Kidney capillary endothelial cell (primary cell): ENCODE measurements around the gene HORMAD2.
"Not testable (repeated sequence)": the region's sequence is repeated elsewhere in the genome, so short reads cannot be mapped to it uniquely, and the experiment has no call there.

ENCODE experiments used
- DNase-seq: peaks from one replicate; pipeline ENCODE4 v3.0.0-alpha.2; 2018; ENCODE audit warnings: low spot score

The HORMAD2 gene

GRCh38 chr22:30211124-30211820 is 131.0 kb downstream of the HORMAD2 start:
- no peak for DNase-seq

- DNase-seq, result no peak
Observed at GRCh38 chr22:30212363-30212995, 132.2 kb downstream of the HORMAD2 start.

- DNase-seq, result no peak
Observed at GRCh38 chr22:30212996-30213441, 132.8 kb downstream of the HORMAD2 start.

DNA sequence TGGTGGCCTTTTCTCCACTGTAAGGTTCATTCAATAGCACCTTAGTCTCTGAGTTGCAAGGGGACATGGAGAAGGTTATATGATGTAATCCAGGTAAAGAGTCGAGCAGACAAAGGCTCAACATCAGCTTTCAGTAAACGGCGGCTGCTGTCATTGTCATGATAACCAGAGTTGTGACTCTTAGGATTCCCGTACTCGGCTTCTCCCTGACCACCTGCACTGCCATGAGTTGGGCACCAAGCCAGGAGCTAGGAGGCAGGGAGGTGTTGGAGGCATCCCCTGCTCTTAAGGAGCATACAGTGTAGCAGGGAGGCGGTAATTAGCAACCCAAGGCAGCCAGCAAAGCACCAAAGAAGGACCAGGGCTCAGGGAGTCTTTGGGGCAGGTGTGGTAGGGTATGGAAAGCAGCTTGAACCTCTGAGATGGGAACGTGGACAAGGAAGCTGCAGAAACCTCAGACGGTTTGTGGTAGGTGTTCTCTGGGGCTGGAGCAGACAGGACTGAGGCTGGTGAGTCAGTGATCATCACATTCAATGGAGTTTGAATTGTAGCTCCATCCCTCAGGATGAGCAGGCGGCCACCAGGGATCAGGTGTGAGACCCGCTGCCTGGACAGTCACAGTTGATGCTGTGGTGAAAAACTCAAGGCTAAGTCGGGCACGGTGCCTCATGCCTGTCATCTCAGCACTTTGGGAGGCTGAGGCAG is 134.6 kb downstream of the HORMAD2 start:
- DNase-seq, result no peak

GRCh38 chr22:30216272-30216671 is 136.0 kb downstream of the HORMAD2 start:
- not testable (repeated sequence) for DNase-seq

- DNase-seq, result no peak
Observed at GRCh38 chr22:30216710-30217109, 136.4 kb downstream of the HORMAD2 start.

DNA sequence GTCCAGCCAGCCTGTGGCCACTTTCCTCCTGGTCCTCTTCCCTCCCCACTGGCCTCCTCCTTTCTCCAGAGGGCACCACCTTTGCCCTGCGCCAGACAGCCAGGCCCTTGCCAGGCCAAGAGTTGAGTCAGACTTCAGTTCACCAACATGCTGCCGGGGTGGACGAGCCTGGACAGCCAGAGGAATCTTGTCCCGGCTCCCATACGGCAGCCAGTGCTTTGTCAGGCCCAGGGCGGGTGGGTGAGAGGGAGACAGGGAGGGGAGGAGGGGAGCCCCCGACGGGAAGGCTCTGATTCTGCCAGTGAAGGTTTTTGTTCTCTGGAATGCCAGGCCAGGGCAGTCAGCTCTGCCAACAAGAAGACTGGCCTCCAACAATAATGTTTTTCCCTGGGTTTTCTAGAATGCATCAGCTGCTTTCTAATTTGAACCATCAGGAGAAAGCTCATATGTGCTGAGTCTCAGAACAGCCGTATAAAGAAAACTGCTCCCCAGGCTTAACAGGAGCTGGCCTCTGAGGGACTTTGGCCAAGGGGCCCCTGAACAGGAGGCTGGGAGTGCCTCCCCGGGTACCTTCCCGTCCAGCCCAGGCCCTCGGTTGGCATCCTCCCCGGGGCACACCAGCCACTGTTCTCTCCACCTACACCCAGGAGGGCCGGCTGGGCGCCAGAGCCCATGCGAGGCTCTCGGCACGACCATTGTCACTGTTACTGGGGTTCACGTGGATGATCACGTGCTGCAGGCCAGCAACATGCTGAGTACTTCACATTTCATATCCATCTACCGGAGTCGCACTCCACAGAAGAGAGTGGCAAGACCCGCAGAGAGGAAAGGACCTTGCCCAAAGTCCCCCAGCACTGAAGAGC is 137.7 kb downstream of the HORMAD2 start:
- DNase-seq, result no peak

- DNase-seq, result no peak
Observed at GRCh38 chr22:30219049-30219654, 138.9 kb downstream of the HORMAD2 start.

DNA sequence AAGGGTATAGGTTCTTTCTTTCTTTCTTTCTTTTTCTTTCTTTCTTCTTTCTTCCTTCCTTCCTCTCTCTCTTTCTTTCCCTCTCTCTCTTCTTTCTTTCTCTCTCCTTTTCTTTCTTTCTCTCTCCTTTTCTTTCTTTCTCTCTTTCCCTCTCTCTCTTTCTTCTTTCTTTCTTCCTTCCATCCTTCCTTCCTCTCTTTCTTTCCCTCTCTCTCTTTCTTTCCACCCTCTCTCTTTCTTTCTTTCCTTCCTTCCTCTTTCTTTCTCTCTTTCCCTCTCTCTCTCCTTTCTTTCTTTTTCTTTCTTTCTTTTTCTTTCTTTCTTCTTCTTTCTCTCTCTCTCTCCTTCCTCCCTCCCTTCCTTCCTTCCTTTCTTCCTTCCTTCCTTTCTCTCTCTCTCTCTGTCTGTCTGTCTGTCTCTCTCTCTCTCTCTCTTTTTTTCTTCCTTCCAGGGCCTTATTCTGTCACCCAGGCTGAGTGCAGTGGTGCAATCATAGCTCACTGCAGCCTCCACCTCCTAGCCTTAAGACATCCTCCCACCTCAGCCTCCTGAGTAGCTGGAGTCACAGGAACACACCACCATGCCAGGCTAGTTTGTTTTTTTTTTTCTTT is 139.5 kb downstream of the HORMAD2 start:
- DNase-seq, result no peak

DNA sequence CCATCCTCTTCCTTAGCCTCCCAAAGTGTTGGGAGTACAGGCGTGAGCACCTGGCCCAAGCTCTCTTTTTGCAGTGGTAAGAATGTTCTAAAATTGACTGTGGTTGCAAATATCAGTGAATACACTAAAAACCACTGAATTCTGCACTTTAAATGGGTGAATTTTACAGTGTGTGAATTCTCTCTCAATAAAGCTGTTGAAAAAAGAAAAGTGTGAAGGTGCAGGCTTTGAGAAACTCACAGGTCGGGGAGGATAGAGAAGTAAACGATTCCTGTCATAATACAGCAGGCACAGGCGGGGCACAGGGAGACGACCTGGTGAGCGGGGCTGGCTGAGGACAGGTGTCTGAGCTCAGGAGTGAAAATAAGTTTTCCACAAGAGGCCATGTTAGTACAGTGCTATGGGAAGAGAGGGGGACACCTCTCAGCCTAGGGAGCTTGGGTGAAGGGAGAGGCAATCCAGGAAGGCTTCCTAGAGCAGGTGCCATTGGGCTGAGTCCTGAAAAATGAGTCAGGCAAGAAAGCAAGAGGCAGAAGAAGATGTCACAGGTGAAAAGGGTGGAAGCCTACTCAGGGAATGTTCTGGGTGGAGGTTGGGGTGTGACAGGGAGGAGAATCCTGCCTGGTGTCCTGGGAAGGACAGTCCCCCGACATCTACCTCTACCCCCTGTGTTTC is 140.2 kb downstream of the HORMAD2 start:
- no peak for DNase-seq

DNA sequence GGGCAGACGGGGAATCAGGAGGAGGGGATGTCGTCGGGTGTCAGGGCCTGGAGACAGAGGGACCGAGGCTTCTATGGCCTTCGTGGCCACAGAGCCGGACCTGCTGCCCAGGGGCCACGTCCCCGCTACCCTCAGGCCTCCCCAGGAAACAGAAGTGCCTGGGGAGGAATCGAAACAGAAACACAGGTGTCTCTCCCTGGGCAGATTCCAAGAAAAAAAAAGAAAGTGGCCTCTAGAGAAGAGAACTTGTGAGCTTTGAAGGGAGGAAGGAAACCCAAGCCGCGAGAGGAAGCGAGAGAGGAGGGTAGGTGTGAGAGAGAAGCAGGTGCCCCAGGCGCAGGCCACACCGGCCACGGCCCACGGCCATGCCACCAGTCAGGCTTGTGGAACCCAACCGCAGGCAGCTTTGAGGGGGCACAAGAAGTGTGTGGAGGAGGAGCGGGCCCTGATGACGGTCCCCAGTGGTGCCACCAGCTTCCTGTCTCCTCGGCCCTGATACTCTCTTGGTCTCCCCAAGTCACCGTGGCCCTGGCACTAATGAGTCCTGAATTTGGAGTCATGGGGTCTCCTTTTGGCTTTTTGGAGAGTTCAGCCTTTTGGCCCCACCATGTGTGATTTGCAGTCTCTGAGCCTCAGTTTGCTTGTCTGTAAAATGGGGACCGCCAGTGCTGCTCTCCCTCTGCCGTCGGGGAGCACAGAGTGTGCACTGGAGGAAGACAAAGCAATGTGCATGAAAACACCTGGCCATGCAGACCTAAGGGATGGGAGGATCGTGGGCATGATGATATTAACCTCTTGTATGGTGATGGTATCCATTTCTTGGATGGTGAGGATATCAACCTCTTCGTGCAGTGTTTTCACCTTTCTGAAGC is 141.1 kb downstream of the HORMAD2 start:
- DNase-seq, result no peak

GRCh38 chr22:30222321-30222720 is 142.1 kb downstream of the HORMAD2 start:
- no peak for DNase-seq

- DNase-seq, result no peak
Observed at GRCh38 chr22:30223303-30223702, 143.0 kb downstream of the HORMAD2 start.

DNA sequence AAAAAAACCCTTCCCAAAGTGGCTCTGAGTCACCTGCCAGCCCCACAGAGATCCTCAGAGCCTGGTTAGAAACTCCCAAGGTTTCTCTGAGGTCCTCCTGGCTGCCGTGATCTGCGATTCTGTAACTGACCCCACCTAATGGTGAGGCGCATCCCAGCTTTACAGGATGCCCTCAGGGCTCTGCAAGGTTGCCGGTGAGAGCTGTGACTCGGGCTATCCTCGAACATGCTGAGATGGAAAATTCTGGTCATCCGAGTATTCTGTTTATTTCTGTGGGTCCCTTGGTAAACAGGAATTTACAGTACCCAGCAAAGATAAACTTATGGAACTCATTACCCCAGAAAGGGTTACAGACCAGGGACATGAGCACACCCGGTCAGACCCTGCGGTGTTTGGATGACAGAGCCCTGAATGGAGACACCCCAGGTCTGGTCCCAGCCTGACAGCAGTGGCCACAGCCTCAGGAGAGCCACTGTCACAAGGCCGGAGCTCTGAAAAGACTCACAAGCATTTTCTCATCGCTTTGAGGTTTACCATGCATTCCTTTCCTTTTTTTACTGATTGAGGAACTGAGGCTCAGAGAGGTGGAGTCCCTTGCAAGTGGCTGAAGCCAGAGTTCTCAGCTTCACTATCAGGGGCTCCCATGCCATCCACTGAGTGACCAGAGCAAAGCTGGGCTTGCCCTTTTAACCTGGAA is 144.0 kb downstream of the HORMAD2 start:
- no peak for DNase-seq

DNA sequence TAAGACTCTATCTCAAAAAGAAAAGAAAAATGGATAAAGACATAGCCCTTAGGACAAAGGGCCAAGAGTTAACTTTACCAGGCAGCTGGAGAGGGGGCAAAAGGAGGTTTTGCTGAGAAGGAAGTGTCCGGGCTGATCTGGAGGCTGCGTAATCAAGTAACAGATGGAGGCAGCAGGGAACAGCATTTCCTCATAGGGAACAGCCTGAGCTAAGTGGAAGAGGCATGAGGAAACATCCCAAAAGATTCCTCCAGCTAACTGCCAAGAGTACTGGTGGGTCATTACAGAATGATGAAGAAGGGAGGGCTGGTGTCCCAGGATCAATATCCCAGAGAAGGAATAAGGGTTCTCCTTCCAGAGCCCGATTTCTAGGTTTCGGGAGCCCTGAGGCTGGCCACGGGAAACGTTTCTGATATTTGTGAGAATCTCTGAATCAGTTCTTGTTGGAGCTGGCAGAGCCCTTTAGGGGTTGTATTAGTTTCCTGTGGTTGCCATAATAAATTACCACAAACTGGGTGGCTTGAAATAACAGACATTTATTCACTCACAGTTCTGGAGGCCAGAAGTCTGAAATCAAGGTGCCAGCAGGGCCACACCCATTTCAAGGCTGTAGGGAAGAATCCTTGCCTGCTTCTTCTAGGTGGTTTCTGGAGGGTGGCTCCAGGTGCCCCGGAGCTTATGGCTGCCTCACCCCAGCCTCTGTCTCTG is 145.1 kb downstream of the HORMAD2 start:
- no peak for DNase-seq

DNA sequence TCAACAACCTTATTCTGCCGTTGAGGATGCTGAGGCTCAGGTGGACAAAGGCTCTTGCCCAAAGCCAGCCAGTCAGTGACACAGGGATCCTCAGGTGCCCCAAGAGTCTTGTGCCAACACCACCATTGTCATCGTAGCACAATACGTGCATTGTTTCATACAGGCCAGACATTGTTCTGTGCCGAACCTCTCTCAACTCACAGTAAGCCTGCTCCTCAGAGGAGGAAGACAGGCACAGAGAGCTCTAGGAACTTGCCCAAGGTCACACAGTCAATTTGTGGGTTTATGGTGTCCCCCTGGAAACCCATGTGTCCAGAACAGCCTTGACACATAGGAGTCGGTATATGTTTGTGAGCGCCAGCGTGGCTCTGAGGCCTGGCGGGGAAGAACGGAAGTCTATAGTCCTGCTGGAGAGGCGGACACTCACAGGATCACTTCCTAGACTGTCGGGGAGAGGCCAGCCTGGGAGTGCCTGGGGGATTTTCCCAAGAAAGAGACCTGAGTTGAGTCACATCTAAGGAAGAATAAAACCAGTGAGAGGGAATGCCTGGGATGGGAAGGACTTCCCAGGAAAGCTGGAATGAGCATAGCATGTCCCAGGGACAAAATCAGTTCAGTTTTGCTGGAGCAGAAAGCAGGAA is 146.0 kb downstream of the HORMAD2 start:
- DNase-seq, result peak; percentile 48
